Endothelial cell (in vitro differentiated cells): Measurements from ENCODE around the gene JOSD2. TPM values are rescaled to one million over a fixed set of nuclear protein-coding genes. Genes with fewer than 3 reads are reported as not detected.

Experiments
- DNase-seq: peaks from one replicate; pipeline ENCODE4 v3.0.0; 2021; ENCODE audit warnings: low spot score
- H3K27ac Mint-ChIP-seq: one replicate; pipeline ENCODE4 v1.8.0; 2021; ENCODE audit warnings: mixed read lengths, inconsistent platforms; ENCODE audit not compliant: unreplicated experiment
- H3K27me3 Mint-ChIP-seq: one replicate; pipeline ENCODE4 v1.8.0; 2021; ENCODE audit warnings: mild to moderate bottlenecking, moderate library complexity, mixed read lengths, inconsistent platforms; ENCODE audit not compliant: unreplicated experiment
- H3K36me3 Mint-ChIP-seq: one replicate; pipeline ENCODE4 v1.8.0; 2021; ENCODE audit warnings: mild to moderate bottlenecking, low read depth, mixed read lengths, inconsistent platforms; ENCODE audit not compliant: unreplicated experiment
- H3K4me1 Mint-ChIP-seq: one replicate; pipeline ENCODE4 v1.8.0; 2021; ENCODE audit warnings: mild to moderate bottlenecking, mixed read lengths, inconsistent platforms; ENCODE audit not compliant: unreplicated experiment
- H3K4me3 Mint-ChIP-seq: one replicate; pipeline ENCODE4 v1.8.0; 2021; ENCODE audit warnings: mild to moderate bottlenecking, mixed read lengths, inconsistent platforms; ENCODE audit not compliant: unreplicated experiment
- H3K9me3 Mint-ChIP-seq: one replicate; pipeline ENCODE4 v1.8.0; 2021; ENCODE audit warnings: mixed read lengths, inconsistent platforms; ENCODE audit not compliant: unreplicated experiment
- total RNA-seq: library from RNA; stranded (reverse); fragmentation: NEBNext Ultra II Directional; extraction: Animal tissue kit (Norgen Biotek cat#: 25700); gene quantifications from one replicate; pipeline ENCODE4 v1.2.1, GENCODE V29; 2021; ENCODE audit not compliant: unreplicated experiment
- TF ChIP-seq, protein P1 (sequence below): fragments of 200-600 bp; sonication (generic); IDR thresholded peaks from one replicate; pipeline ENCODE4 v1.5.0; 2021; ENCODE audit warnings: antibody characterized with exemption; ENCODE audit not compliant: unreplicated experiment

JOSD2 gene
- total RNA-seq, 1 donor from 2014 or later: 0.46 TPM

DNA sequence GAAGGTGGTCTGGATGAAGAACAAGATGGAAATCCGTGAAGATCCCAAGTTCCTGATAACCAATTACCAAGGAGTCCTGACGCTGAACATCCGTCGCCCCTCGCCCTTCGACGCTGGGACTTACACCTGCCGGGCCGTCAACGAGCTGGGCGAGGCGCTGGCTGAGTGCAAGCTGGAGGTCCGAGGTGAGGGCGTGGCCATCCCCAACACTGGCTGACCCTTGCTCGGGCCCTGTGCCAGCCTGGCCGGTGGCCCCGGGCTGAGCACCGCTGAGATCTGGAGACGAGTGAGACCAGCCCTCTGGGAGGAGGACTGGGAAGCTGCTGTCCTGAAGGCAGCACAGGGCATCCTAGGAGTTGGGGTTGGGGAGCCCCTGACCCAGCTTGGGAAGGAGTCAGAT lies 46.6 kb downstream of the JOSD2 start:
- Mint-ChIP-seq H3K36me3 (peaks cover 9% of the 10 kb centered on the region), H3K27me3 (peaks cover 8% of the 10 kb centered on the region), H3K4me3 (no peak overlapping the region), H3K4me1 (no peaks in the 10 kb centered on the region), H3K27ac (no peak overlapping the region), H3K9me3 (peaks cover 22% of the 10 kb centered on the region)
- TF ChIP-seq, protein P1, sequence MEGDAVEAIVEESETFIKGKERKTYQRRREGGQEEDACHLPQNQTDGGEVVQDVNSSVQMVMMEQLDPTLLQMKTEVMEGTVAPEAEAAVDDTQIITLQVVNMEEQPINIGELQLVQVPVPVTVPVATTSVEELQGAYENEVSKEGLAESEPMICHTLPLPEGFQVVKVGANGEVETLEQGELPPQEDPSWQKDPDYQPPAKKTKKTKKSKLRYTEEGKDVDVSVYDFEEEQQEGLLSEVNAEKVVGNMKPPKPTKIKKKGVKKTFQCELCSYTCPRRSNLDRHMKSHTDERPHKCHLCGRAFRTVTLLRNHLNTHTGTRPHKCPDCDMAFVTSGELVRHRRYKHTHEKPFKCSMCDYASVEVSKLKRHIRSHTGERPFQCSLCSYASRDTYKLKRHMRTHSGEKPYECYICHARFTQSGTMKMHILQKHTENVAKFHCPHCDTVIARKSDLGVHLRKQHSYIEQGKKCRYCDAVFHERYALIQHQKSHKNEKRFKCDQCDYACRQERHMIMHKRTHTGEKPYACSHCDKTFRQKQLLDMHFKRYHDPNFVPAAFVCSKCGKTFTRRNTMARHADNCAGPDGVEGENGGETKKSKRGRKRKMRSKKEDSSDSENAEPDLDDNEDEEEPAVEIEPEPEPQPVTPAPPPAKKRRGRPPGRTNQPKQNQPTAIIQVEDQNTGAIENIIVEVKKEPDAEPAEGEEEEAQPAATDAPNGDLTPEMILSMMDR: no peak
- DNase-seq: no peak

DNA sequence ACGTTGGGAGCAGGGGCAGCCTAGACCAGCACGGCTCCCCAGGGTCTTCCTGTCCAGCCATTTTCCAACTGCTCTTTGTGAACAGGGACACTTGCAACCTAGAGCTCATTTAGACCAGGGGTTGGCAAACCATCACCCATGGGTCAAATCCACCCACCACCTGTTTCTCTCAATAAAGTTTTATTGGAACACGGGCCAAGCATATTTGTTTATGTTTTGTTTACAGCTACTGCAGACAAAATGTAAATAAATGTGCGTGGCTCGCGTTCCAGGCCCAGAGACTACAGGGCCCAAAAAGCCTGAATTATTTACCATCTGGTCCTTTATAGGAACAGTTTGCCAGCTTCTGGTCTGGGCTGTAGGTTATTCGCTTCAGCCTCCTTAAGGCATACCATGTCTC lies 48.0 kb downstream of the JOSD2 start:
- Mint-ChIP-seq H3K9me3 (peaks cover 10% of the 10 kb centered on the region), H3K27ac (no peak overlapping the region)
- no peak for DNase-seq

DNA sequence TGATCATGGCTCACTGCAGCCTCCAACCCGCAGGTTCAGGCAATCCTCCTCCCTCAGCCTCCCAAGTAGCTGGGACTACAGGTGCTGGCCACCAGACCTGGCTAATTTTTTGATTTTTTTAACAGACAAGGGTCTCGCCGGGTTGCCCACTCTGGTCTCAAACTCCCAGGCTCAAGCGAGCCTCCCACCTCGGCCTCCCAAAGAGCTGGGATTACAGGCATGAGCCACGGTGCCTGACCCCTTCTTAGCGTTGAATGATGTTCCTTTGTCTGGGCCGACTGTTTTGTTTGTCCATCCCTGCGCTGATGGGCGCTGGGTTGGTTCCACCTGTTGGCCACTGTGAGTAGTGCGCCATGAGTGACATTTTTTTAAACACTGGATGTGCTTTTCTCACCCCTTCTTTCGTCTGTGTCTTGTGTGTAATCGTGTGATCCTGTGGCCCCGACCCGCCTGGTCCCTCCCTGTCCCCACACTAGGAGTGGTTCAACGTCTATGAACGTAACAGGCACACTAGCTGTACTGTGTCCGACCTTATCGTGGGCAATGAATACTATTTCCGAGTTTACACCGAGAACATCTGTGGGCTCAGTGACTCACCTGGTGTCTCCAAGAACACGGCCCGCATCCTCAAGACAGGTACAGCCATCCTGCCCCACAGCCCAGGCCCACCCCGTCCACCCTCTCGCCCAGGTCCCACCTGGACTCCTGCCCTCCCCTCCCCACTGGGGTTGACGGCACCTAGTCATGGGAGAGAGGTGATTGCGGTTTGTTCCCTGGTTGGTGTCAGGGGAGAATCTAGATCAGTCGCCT lies 49.7 kb downstream of the JOSD2 start:
- no peaks in the 10 kb centered on the region for H3K27me3 Mint-ChIP-seq
- peak; percentile 62 for DNase-seq
- H3K4me1 Mint-ChIP-seq: no peaks in the 10 kb centered on the region
- TF ChIP-seq, protein P1: peak; percentile 81
- H3K27ac Mint-ChIP-seq: no peak overlapping the region
- no peak overlapping the region for H3K4me3 Mint-ChIP-seq
- peaks cover 7% of the 10 kb centered on the region for H3K9me3 Mint-ChIP-seq
- H3K36me3 Mint-ChIP-seq: peaks cover under 1% of the 10 kb centered on the region

More for the DNA sequence above, 48.0 kb downstream of the JOSD2 start:
- TF ChIP-seq, protein P1: no peak
- Mint-ChIP-seq H3K36me3 (no peaks in the 10 kb centered on the region), H3K27me3 (peaks cover 2% of the 10 kb centered on the region), H3K4me3 (no peak overlapping the region), H3K4me1 (no peaks in the 10 kb centered on the region)

DNA sequence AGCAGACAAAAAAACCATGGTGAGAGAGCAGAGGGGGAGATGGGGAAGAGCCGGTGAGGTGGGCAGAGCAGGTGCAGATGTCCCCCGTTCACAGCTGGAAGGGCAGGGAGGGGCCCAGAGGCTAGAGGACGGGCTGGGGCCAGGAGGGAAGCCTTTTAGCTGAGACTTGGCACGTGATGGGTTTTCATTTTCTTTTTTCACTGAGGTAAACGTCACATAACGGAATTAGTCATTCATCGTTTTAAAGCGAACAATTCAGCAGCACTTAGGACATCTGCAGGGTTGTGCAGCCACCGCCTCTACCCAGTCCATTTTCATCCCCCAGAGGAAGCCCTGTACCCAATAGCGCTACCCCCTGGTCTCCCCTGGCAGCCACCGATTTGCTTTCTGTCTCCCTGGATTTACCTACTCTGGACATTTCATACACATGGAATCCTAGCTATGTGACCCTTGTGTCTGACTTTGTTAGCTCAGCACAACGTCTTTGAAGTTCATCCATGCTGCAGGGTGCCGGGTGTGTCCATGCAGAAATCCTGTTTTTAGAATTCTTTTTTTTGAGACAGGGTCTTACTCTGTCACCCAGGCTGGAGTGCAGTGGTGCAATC lies 50.7 kb downstream of the JOSD2 start:
- no peak for DNase-seq
- Mint-ChIP-seq H3K27me3 (peaks cover 7% of the 10 kb centered on the region), H3K36me3 (peaks cover 9% of the 10 kb centered on the region), H3K27ac (no peak overlapping the region), H3K4me3 (no peak overlapping the region), H3K4me1 (no peaks in the 10 kb centered on the region), H3K9me3 (peaks cover 16% of the 10 kb centered on the region)
- TF ChIP-seq, protein P1: no peak

DNA sequence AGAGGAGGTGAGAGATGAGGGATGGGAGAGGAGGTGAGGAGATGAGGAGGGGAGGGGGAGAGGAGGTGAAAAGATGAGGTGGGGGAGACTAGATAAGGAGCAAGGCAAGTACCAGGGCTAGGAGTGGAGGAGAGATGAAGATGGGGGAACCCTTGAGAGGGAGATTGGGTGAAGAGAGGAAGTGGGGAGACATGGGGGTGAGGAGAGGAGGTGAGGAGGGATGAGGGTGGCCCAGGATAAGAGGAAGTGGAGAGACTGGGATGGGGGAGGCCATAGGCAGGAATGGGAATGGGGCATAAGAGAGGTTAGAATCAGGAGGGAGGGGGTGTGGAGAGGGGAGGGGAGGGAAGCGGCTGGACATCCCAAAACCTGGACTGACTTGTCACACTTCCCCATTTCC lies 51.4 kb downstream of the JOSD2 start:
- Mint-ChIP-seq H3K4me3 (no peak overlapping the region), H3K9me3 (peaks cover 14% of the 10 kb centered on the region), H3K4me1 (no peaks in the 10 kb centered on the region), H3K36me3 (peaks cover 12% of the 10 kb centered on the region), H3K27me3 (peaks cover 9% of the 10 kb centered on the region), H3K27ac (no peak overlapping the region)
- no peak for DNase-seq
- TF ChIP-seq, protein P1: no peak
